Measurements from ENCODE around the gene CEP112. TPM values are rescaled to one million over a fixed set of nuclear protein-coding genes. Genes with fewer than 3 reads are reported as not detected.
"Not testable (repeated sequence)": the region's sequence is repeated elsewhere in the genome, so short reads cannot be mapped to it uniquely, and the experiment has no call there.

Gene CEP112
- total RNA-seq, 1 experiment from 2014 or later: 3.1 TPM

- DNase-seq (ENCODE audit: low read depth): no peak
These were observed 452.9 kb downstream of the CEP112 start for GRCh38 chr17:65739034-65739433.

GRCh38 chr17:65737451-65737850 lies 454.5 kb downstream of the CEP112 start:
- DNase-seq (ENCODE audit: low read depth): no peak

GRCh38 chr17:65733314-65733713 lies 458.6 kb downstream of the CEP112 start:
- DNase-seq (ENCODE audit: low read depth): no peak

- DNase-seq (ENCODE audit: low read depth): not testable (repeated sequence)
These were observed 459.3 kb downstream of the CEP112 start for GRCh38 chr17:65732667-65733066.

- DNase-seq (ENCODE audit: low read depth): no peak
These were observed 461.2 kb downstream of the CEP112 start for GRCh38 chr17:65730711-65731169.

GRCh38 chr17:65729207-65729606 lies 462.7 kb downstream of the CEP112 start:
- no peak for DNase-seq (ENCODE audit: low read depth)

- DNase-seq (ENCODE audit: low read depth): no peak
These were observed 464.1 kb downstream of the CEP112 start for GRCh38 chr17:65727832-65728231.

- DNase-seq (ENCODE audit: low read depth): no peak
These were observed 464.7 kb downstream of the CEP112 start for GRCh38 chr17:65727246-65727645.

- DNase-seq (ENCODE audit: low read depth): no peak
These were observed 468.3 kb downstream of the CEP112 start for GRCh38 chr17:65723431-65724151.

- no peak for DNase-seq (ENCODE audit: low read depth)
These were observed 473.3 kb downstream of the CEP112 start for GRCh38 chr17:65718601-65719000.

- DNase-seq (ENCODE audit: low read depth): no peak
These were observed 479.3 kb downstream of the CEP112 start for GRCh38 chr17:65712383-65713267.

- no peak for DNase-seq (ENCODE audit: low read depth)
These were observed 480.2 kb downstream of the CEP112 start for GRCh38 chr17:65711671-65712276.

- DNase-seq (ENCODE audit: low read depth): no peak
These were observed 484.2 kb downstream of the CEP112 start for GRCh38 chr17:65707780-65708179.

GRCh38 chr17:65704731-65705130 lies 487.2 kb downstream of the CEP112 start:
- DNase-seq (ENCODE audit: low read depth): no peak

- no peak for DNase-seq (ENCODE audit: low read depth)
These were observed 488.0 kb downstream of the CEP112 start for GRCh38 chr17:65703891-65704290.

GRCh38 chr17:65699459-65699858 lies 492.5 kb downstream of the CEP112 start:
- DNase-seq (ENCODE audit: low read depth): no peak

GRCh38 chr17:65698381-65699061 lies 493.4 kb downstream of the CEP112 start:
- DNase-seq (ENCODE audit: low read depth): no peak

- DNase-seq (ENCODE audit: low read depth): no peak
These were observed 494.3 kb downstream of the CEP112 start for GRCh38 chr17:65697661-65698060.

- DNase-seq (ENCODE audit: low read depth): no peak
These were observed 495.1 kb downstream of the CEP112 start for GRCh38 chr17:65696739-65697394.

- DNase-seq (ENCODE audit: low read depth): no peak
These were observed 497.3 kb downstream of the CEP112 start for GRCh38 chr17:65694601-65695000.

- no peak for DNase-seq (ENCODE audit: low read depth)
These were observed 501.2 kb downstream of the CEP112 start for GRCh38 chr17:65690626-65691310.

All from RPMI7951 (cell line).